ENCODE results near the gene SF3B5.

GRCh38 chr6:144095134-144096002, at the start of gene SF3B5:
- TF ChIP-seq, protein P1, sequence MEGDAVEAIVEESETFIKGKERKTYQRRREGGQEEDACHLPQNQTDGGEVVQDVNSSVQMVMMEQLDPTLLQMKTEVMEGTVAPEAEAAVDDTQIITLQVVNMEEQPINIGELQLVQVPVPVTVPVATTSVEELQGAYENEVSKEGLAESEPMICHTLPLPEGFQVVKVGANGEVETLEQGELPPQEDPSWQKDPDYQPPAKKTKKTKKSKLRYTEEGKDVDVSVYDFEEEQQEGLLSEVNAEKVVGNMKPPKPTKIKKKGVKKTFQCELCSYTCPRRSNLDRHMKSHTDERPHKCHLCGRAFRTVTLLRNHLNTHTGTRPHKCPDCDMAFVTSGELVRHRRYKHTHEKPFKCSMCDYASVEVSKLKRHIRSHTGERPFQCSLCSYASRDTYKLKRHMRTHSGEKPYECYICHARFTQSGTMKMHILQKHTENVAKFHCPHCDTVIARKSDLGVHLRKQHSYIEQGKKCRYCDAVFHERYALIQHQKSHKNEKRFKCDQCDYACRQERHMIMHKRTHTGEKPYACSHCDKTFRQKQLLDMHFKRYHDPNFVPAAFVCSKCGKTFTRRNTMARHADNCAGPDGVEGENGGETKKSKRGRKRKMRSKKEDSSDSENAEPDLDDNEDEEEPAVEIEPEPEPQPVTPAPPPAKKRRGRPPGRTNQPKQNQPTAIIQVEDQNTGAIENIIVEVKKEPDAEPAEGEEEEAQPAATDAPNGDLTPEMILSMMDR (conservative IDR thresholded peaks at IDR 0.05), result no peak
- no peak for TF ChIP-seq ZFX (IDR thresholded peaks at IDR 0.05)
